Cortex of kidney (tissue), 1 donor: Measurements from ENCODE around the gene PKD1L1.
"Not testable (repeated sequence)": the region's sequence is repeated elsewhere in the genome, so short reads cannot be mapped to it uniquely, and the experiment has no call there.

ENCODE experiments used
- DNase-seq: peaks from one replicate; lab custom pipeline; 2025; lab: John Stamatoyannopoulos, UW

Gene PKD1L1

DNA sequence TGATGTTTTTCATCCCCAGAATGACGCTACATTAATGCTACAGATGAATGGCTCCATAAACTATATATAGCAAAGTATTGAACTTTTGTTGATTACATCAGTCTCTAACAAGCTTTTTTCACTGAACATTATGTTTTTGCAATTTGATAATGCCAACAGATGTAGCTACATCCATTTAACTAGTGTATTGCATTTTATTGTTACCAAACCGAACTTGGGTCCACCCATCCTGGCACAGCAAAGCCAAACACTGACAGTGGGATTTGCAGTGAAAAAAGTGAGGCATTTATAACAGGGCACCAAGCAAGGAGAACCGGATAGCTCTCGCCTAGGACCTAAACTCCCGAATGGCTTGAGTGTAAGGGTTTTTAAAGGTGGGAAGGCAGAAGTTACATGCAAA is 183.5 kb downstream of the PKD1L1 start:
- no peak for DNase-seq

DNA sequence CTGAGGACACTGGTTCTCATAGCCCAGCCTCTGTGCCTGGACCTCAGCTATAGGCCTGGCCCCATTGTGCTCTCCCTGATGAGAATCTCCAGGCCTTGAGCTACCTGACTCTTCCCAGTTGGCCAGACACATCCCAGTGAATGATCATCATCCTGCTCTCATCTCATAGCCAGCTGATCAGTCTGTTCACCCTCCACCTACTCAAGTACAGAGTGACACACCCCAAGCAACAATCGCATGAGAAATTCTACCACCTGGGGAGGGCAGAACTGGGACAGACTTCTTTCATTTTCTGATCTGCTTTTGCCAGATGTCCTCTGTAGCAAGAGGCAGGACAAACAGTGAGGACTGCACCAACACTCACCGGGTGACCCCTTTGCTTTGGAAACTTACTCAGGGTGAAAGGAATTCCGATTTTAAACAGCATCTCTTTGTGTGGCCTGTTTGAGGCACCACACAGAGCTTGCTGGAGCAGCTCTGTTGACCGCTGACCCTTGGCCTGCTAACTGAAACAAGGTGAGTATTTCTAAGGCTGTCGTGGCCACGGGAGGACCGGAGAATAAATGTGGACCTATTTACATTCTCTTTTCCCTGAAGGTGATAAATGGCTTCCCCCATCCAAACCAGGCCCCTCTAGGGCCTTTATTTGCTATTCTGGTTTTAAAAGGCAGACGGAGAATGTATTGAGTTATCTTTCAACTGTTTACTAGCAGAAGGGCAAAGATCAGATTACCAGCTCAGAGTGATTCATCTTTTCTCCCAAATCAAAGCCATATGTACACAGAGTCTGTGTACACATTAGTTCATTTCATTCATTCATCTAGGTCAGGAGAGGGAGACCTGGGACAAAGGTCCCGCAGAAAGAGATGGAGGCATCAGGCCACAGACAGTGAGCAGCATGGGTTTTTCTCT is 184.9 kb downstream of the PKD1L1 start:
- DNase-seq, result no peak

DNA sequence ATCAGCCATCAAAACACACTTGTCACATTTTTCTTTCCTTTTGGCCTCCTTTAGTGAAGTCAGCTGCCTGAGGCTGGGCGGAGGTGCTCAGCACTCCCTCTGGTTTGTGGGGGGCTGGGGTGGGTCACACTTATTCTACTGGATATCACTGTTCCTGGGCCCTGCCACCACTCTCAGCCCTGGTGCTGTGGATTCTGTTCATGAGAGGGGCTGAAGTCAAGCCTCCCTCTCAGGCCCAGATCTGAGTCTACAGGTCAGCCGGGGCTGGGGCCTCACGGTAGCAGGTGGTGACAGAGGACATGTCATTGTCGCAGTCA is 185.6 kb downstream of the PKD1L1 start:
- DNase-seq, result no peak

DNA sequence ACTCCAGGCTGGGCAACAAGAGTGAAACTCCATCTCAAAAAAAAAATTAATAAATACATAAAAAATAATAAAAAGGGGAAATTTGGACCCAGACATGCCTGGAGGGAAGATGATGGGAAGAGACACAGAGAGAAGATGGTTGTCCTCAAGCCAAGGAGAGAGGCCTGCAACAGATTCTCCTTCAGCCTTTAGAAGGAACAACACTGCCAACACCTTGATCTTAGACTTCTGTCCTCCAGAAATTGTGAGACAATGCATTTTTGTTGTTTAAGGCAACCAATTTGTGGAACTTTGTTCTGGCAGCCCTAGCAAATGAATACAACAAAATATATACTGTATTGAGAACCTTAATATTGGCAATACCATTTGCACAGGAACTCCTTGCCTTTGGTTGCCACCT is 186.1 kb downstream of the PKD1L1 start:
- no peak for DNase-seq

DNA sequence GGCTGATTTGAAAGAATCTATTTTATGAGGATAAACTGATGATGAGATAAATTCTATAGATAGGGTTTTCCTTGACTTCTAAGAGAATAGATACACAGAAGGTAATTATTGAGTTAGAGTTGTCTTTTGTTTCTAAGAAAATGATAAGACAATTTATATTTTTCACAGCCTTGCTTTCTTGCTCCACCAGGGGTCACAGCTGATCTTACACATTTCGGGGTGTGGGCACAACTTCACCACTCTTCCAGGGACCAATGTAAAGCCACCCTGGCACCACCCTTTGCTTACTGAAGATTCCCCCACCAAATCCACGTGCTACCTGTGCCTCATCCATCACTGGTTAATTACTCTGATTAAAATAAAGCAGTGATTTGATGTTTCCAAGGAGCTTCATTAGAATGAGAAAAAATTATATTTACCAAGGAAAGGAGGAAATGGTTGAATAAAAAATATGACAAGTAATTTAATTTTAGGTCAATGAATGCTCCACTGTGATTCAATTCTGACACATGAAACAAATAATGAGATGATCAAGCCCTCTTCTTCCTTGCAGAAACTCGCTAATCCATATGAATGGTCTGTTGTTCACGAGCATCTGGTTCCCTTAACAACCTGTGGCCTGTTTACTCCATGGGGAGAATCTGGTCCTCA is 189.1 kb downstream of the PKD1L1 start:
- no peak for DNase-seq

DNA sequence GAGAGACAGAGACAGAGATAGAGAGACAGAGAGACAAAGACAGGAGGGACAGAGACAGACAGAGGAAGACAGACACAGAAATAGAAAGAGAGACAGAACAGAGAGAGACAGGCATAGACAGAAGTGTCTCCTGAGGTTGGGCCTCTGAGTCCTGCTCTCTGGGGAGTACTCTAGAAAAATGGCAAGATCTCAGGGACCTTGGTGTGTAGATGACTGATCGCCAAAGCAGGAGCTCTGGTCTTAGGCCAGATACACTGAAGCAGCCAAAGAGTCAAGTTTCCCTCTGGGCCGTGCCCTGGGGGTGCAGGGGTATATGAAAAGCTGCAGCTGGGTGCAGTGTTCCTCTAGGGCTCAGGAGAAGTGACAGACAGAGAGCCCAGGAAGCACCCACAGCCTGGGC is 189.7 kb downstream of the PKD1L1 start:
- DNase-seq, result no peak

DNA sequence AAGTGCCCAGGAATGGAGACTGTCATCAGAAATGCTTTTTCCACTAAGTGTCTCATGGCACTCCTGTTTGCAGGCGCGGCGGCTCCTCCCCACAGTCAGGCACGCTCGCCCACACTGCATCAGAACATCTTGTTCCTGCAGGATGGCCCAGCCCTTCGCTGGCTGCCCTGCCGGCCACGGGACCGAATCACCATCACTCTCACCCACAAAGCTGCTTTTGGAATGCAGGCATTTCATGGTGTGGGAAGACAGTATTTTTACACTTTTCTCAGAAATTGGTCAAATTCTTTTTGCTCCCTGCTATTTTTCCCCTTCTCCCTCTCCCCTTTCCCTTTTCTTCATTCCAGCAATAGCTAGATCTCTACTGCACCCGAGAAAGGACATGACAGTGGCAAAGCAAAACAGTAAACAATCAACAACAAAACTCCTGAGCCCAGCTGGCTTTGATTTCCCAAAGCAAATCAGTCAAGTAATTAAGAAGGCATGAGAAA is 190.3 kb downstream of the PKD1L1 start:
- DNase-seq, result no peak

DNA sequence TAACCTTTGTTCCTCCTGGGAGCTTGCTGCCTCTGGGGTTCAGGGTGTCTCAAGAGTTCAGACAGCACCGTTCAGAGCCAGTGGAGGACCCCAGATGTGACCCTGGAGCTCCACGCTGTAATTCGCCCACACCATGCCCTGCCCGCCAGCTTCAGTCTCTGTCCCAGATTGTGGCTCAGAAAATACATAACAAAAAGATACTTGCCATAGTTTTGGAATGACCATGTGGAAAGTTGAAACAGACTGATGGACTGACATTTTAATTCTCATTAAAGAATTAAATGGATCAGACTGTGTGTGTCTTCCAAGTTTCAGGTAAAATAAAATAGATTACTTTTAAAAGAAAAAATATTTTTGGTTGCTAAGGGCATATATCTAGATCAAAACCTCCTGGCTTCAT is 191.6 kb downstream of the PKD1L1 start:
- no peak for DNase-seq

DNA sequence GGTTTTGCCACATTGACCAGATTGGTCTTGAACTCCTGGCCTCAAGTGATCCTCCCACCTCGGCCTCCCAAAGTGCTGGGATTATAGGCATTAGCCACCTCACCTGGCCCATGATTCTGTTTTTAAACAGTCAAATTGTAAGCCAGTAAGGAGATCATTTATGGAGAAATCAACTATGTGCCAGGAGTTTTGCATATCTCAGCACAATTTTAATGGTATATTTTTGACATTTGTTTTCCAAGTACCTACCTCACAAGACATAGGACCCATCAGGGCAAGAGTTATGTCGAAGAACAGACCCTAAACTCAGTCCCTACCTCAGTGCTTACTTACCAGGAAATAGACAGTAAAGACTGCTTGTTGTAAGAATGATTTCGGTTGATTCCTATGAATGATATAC is 193.0 kb downstream of the PKD1L1 start:
- no peak for DNase-seq

DNA sequence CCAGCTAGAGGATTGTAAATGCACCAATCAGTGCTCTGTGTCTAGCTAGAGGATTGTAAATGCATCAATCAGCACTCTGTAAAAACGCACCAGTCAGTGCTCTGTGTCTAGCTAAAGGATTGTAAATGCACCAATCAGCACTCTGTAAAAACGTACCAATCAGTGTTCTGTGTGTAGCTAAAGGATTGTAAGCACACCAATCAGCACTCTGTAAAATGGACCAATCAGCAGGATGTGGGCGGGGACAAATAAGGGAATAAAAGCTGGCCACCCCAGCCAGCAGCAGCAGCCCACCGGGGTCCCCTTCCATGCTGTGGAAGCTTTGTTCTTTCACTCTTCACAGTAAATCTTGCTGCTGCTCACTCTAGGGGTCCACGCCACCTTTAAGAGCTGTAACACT is 196.5 kb downstream of the PKD1L1 start:
- DNase-seq, result not testable (repeated sequence)

DNA sequence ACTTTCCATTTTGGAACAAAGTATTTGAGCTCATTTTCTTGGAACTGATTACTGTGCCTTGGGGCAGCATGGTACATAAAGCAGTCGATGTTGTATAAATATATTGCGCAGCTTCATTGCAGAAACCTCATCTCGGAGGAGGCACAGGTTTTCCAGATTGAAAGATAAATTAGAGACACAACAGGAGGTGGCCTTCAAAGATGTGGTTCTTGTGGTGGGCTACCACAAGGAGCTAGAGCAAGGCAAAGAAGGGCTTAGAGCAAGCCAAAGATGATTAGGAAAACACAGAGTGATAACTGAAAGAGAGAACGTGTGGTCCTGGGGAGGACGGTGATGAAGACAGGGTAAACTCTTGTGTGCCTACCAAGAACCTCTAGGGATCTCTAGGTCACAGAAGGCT is 197.2 kb downstream of the PKD1L1 start:
- DNase-seq, result no peak

DNA sequence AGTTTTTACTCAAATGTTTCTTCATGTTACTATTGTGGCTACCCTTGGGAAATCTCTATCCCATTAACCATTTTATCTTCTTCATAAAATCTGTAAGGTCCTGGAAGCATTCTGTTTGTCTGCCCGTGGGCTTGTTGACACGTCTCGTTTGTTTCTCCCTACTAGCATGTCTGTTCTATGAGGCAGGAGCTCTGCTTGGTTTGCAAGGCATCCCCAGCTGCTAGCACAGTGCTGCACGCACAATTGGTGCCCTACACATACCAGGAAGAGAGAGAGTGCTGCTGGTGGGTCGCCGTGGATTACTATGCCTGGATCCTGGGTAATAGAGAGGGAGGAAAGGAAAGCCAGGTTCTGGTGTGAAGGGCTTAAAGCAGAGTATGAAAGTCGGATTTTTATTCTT is 200.2 kb downstream of the PKD1L1 start:
- DNase-seq, result no peak

DNA sequence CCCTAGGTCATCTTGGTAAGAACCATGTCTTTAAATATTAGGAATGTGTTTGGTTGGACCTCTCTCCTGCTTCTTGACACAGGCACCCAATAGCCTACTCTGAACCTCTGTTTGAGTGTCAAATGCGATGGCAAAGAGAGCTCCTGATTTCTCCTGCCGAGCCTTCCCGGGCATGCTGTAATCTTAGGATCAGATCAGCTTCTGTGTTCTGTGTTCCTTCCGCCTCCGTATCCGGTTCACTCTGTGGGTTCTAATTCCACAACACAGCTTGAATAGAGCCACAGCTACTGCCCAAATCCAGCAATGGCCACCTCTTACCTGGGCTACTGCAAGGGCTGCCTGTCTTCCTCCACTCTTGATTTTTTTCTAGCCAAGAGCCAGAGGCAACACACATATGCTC is 201.1 kb downstream of the PKD1L1 start:
- no peak for DNase-seq

DNA sequence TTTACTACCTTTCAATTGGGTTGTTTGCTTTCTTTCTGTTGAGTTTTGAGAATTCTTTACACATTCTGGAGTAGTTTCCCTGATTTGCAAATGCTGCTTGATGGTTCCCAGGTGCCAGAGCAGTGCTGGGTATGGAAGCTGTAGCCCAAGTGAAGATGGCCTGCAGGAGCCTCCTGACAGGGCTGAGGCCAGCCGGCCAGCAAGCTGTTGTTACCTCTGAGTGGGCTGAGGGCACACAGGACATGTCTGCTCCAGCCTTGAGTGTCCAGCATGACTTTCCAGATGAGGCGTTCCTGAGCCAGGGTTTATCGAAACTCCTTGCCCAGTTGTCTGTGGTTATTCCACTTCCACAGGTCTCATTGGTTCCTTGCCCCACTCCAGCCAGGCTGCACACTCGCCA is 201.8 kb downstream of the PKD1L1 start:
- DNase-seq, result no peak

DNA sequence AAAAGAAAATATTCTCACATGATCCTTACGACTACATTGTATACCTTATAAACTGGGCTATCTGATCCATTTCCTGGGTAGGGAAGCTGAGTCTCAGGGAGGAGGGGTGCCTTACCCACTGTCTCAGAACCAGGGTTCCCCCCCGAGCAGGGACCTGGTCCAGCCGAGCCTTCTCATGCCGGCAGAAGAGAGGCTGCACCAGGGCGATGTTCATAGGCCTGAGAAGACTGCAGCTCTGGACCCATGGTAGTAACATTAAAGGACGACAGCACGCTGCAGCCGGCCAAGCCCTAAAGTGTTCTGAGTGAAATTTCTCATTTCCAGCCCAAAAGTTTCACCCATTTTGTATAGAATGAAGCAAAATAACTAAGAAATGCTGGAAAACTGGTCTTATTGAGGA is 203.4 kb downstream of the PKD1L1 start:
- DNase-seq, result no peak

DNA sequence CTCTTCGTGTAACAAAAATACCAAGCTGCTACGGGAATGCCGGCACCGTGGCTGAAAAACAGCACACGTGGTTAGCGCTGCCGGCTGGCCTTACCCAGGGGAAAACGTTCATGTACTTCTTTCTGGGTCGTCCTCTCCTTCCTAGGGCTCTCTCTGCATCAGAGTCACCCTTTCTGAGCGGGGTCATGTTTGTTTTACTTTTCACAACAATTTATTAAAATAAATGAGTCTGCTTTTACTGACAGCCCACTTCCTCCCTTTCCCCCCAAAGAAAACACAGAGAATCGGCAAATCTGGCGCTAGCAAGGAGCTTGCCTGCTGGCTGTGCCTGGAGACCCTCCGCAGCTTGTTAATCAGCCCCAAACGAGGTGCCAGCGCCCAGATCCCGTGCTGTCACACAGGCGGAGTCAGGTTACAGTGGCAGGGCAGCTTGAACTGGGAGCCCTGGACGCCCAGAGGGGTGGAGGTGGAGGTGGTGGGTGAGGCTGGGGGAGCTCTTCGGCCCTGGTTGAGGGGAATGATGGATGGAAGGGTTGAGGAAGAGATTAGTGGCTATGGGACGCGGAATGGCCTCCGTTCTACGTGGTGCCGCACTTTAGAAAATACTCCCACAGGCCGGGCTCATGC is 204.2 kb downstream of the PKD1L1 start:
- DNase-seq, result no peak

DNA sequence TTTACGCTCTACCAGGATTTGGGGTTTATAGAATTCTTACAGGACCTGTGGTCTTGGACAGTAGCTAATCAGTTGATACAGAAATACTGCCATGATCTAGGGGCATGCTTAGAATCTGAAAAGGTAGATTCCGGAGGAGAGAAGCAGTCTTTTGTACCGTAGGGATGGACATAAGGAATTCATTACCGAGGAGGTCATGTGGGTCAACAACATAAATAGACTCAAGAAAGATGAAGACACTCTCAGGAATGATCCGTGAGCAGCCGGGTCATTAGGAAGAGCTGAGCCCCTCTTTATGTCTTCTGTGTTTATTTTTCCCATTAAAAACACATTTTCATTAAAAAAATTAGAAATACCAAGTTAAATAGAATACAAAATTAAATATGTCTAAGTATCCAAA is 206.3 kb downstream of the PKD1L1 start:
- no peak for DNase-seq

DNA sequence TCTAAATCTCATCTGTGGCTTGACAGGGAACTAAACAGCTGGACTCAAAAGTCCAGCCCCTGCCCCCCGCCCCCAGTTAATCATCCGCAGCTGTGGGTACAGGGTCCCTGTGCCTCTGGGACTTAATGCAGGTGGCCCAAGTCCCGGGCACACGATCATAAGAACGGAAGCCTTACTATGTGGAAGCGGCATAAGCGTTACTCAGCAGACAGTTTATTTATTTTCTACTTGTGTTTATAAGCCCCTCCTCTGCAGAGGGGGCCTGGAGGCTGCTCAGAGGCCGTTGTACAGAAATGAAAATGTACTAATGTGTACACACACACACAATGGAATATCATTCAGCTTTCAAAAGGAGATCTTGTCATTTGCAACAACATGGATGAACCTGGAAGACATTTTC is 208.4 kb downstream of the PKD1L1 start:
- DNase-seq, result no peak

DNA sequence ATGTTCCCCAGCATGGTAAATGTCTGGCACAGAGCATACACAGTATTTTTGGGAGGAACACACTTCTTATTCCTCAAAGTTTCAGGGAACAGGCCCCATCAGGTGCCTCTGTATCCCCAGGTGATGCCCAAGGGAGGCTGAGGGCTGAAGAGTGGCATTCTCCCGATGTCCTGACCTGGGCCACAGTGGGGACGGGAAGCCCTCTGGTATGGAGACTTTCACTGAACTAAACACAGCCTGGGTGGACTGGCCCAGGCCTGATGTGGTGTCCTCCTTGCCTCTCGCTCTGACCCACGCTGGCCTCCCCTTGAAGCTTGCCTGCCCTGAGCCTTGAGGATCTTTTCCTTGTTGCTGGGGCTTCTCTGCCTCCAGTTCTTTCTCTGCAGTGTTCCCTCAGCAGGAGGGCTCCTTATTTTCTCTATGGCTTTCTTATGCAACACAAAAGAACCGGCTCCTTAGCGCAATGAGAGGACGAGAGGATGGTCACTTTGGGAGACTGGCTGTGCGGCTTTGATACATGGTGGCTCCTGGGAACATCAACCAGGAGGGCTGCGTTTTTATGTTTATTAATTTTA is 208.9 kb downstream of the PKD1L1 start:
- no peak for DNase-seq

DNA sequence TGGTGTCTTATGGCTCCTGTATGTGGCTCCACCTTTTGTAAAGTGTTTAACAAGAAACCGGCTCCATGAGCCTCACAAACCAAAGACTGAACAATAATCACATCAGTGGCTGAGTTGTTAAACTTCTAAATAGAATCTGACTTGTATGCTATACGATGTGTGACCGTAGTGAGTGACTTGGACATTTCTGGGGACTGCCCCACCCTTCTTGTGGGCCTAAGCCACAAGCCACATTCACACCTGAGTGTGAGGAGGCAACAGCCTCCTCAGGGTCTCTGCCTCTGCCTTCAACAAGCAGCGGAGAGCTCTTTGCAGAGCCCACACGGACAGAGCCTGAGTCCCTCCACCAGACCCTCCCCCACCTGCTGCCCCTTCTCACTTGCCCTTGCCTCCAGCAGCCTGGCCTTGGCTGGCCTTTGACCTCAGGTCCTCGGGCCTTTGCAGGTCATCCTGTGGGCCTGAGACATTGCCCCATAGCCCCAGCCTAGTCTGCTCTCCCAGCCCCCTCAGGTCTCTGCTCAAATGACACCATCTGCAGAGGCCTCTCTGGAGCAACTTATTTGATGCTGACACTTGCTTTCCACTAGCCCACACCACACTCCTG is 209.6 kb downstream of the PKD1L1 start:
- DNase-seq, result no peak

DNA sequence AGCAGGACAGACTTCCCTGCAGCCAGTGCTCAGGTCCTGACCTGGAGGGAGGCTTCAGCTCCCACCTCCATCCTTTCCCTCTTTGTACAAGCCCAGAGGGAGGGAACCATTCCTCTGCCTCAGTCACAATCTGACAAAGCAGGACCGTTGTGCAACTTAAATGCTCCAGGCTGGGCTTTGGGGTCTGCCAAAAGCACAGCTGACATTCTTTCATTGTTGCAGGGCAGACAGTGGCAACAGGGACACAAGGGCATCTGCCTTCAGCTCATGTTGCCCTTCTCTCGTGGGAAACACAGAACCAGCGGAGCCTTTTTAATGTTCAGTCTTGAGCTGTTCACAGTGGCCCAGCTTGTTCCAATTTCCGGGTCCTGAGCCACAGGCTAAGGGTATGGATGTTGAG is 210.7 kb downstream of the PKD1L1 start:
- DNase-seq, result no peak
